Ammon's horn (tissue), 1 donor: ENCODE results near the gene SMARCD1.

Experiments
- DNase-seq: peaks from one replicate; pipeline ENCODE4 v3.0.0-alpha.2; 2016; ENCODE audit warnings: low spot score

The SMARCD1 gene

DNA sequence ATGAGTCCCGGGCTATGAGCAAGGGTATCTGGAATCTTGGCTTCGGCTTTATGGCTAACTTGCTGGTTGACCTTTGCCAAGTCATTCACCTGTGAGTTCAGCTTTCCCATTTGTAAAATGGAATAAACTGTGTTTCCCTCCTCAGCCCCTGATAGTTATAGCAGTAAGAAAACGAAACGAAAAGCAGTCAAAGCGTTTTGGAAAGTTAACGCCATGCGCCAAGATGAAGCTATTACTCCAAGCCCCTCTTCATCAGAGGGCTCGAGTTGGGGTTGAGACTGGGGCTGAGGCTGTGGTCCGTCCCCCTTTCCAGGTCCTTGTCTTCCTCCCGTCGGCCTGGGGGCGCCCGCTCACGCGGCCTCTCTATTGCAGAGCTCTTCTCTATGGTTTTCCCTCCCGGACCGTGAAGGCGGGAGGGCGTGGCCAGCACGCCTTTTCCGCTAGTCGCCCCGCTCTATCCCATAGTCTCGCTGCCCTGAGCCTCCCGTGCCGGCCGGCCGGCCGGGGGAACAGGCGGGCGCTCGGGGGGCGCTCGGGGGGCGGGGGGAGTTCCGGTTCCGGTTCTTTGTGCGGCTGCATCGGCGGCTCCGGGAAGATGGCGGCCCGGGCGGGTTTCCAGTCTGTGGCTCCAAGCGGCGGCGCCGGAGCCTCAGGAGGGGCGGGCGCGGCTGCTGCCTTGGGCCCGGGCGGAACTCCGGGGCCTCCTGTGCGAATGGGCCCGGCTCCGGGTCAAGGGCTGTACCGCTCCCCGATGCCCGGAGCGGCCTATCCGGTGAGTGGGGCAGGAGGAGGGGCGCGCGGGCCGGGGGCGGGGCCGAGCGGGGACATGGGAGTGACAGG lies at the start of gene SMARCD1:
Gene SMARCD1, plus strand, starts transcription at position 568 of the 840 bp plus-strand sequence. Its CDS starts 28 bp downstream, at position 596.
- peak; percentile 96 for DNase-seq

GRCh38 chr12:50038336-50038735 lies 46.8 kb upstream of the SMARCD1 start:
- no peak for DNase-seq

DNA sequence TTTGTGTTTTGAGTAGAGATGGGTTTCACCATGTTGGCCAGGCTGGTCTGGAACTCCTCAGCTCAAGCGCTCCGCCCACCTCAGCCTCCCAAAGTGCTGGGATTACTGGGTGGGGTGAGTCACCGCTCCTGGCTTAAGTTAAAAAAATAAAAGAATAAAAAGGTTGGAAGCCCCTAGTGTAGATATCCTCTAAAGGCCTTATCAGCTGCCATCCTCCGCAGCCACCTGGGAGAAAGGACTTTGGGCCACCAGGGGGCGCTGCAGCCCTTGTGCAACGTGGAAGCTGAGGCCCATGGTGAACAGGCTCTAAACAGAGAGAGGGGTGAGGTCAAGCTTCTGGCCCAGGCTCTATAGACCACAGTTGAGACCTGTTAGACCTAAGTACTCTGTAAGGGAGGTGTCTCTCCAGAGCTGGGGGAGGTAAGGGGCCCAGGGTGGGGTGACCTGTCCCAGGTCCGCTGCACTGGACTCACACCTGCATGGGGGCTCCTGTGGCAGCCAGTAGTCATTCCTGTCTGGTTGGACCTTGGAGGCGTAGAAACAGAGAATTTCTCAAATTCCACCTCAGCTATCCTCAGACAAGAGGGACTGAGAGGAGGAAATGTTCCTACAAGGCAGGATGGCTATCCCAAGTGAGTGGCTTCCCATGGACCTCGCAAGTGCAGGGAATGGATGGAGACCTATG lies 45.8 kb upstream of the SMARCD1 start:
- DNase-seq: peak; percentile 88

- no peak for DNase-seq
Observed at GRCh38 chr12:50040657-50041056, 44.5 kb upstream of the SMARCD1 start.

GRCh38 chr12:50041062-50041860 lies 43.9 kb upstream of the SMARCD1 start:
- no peak for DNase-seq

- no peak for DNase-seq
Observed at GRCh38 chr12:50041962-50042361, 43.2 kb upstream of the SMARCD1 start.

DNA sequence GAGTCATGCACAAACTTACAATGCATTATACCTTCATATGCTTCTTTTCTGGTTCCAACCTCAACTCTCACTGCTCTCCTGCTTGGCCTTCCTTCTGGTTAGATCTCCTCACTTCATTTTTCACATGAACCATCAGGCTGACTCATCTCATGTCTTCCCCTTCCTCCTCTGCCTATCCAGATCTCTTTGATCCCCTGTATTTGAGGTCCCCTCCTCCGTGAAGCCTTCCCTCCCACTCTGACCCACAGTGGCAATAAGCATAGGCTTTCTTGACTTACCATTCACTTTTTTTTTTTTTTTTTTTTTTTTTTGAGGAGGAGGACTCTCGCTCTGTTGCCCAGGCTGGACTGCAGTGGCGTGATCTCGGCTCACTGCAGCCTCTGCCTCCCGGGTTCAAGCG lies 42.4 kb upstream of the SMARCD1 start:
- DNase-seq: no peak

GRCh38 chr12:50043308-50043707 lies 41.8 kb upstream of the SMARCD1 start:
- DNase-seq: no peak

- no peak for DNase-seq
Observed at GRCh38 chr12:50043854-50044253, 41.3 kb upstream of the SMARCD1 start.

GRCh38 chr12:50047693-50048250 lies 37.4 kb upstream of the SMARCD1 start:
- DNase-seq: no peak

- no peak for DNase-seq
Observed at GRCh38 chr12:50049254-50050118, 35.7 kb upstream of the SMARCD1 start.

- no peak for DNase-seq
Observed at GRCh38 chr12:50050119-50050385, 35.1 kb upstream of the SMARCD1 start.

GRCh38 chr12:50050410-50051098 lies 34.6 kb upstream of the SMARCD1 start:
- no peak for DNase-seq

DNA sequence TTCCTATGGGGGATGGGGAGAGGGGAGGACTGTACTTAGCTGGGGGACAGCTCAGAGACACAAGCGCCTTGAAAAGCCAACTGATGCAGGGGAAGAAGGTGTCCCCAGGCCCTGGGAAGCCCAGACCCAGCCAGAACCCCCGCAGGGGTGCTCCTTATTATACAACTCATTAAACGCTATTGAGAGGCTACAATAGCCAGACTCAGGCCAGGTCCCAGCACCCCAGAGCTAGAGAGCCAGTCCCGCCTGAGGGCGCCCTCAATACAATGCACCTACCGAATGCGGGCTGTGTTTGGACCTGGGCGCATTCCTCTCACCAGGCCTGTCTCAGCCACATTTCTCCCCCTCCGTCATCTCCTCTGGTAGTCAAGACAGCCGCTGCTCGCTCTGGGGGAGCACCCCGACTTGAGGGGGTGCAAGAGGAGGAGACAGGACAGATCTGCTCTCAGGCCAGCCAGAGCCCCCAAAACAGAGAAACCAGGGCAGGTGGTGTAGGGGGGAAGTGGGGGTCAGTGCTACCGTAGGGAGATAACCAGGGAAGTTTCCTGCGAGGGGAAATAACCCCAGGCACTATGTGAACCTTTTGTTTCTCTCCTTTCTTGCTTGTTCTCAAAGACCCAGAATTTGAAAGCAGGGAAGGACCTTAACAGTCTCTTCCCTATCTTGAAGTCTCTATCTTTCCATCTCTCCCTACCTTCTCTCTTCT lies 33.9 kb upstream of the SMARCD1 start:
- DNase-seq: no peak

DNA sequence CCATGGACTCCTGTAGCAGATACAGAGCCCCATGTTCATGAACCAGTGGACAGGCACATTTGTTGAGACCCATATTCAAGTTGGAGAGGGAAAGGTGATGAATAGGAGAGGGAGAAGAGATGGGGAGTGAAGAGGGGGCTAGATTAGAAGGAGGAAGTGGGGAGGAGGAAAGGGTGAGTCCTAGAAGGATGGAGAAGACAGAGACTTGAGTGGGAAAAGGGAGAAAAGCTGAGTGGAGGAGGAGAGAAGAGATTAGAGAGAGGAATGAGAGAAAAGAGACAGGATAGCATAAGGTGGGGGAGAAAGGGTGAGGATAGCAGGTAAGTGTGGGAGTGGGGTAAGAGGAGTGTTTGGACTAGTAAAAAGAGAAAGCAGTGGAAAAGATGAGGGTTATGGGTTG lies 32.6 kb upstream of the SMARCD1 start:
- no peak for DNase-seq

DNA sequence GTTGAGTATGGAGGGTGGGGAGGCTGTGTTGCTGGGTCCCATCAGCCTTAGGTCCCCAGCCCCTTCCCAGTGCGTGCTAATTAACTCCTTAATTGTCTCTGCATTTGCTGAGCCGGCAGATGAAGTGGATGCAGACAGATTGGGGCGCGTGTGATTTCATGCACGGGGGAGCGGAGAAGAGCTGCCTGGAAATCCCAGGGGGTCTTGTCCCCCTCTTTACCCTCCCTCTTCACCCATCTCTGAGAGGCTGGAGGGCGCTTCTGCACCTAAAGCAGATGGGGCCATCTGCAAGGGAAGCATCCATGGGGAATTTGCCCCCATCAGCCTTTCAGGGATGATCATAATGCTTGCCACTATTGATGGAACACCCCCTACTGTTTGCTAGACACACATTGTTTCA lies 32.2 kb upstream of the SMARCD1 start:
- DNase-seq: peak; percentile 3

DNA sequence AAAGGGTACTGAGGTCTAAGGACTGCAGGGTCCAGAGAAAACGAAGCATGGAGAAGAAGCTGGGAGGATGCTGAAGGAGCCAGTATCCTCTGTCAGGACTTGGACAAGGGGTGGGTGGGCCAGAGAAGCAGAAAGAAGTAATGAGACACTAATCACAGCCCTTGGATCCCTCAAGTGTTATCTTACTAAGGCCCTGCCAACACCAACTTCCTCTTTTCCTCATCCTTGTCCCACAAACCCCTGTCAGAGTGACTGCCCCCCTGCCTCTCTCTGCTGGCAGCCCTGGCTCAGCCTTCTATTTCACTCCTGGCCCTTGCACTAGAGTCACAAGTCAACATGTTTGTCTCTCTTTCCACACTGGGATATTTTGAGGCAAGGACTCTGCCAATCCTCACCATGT lies 31.6 kb upstream of the SMARCD1 start:
- peak; percentile 10 for DNase-seq

DNA sequence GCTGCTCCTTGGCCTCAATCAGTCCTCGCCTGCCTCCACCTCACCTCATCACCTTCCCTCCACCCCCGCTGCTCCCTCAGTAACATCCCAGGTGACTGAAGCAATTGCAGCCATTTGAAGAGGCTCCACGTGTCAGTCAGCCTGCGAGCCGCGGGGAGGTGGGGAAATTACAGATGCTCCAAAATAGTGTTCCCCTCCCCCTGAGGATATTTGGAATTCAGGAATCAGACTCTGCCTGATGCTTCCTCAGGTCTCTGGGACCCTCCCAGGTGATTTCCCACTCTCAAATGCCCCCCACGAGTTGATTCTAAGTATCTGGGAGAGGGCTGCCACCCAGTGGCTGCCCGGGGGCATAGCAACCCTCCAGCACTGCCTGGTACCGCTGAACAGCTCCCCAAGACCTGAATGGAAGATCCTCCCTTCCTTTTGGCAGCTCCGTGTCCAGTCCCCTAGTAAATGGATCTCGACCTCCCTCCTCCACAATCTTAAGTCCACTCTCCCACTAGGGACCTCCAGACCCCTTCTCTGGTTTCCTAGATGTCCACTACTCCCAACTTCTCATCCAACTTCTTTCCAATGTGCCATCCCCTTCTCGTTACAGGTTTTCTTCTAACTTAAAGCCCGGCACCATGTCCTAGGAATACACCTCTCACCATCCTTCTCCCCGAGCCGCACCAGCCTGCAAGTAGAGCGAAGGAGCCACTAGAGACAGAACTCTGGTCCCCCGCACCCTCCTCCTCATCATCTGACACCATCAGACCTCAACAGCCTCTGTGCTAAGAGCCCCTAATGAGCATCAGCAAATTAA lies 29.1 kb upstream of the SMARCD1 start:
- DNase-seq: peak; percentile 72

GRCh38 chr12:50056639-50056976 lies 28.5 kb upstream of the SMARCD1 start:
- DNase-seq: no peak
